ENCODE results near the gene TIMM23. TPM values are rescaled to one million over a fixed set of nuclear protein-coding genes. Genes with fewer than 3 reads are reported as not detected.

Gene TIMM23
- polyA plus RNA-seq, 1 donor, result 52.0 TPM

- no peak for DNase-seq
- Histone ChIP-seq H3K27me3 (ENCODE audit: control insufficient read depth, insufficient read depth, low read length) (no peaks in the 10 kb centered on the region), H3K27ac (ENCODE audit: low read length) (no peak overlapping the region), H3K4me1 (ENCODE audit: control insufficient read depth, insufficient read depth, low read length) (no peaks in the 10 kb centered on the region), H3K9me3 (ENCODE audit: control insufficient read depth, low read depth, low read length) (no peaks in the 10 kb centered on the region), H3K36me3 (ENCODE audit: control insufficient read depth, insufficient read depth, low read length) (peaks cover 85% of the 10 kb centered on the region), H3K4me3 (ENCODE audit: low read length) (no peak overlapping the region)
- no CpG with 5 or more reads among the region's 4 CpGs for WGBS (ENCODE audit: insufficient coverage, low lambda C conversion rate)
Observed at GRCh38 chr10:46005383-46005782, 33.1 kb downstream of the TIMM23 start.

GRCh38 chr10:46006219-46006618 is 33.9 kb downstream of the TIMM23 start:
- H3K4me1 ChIP-seq (ENCODE audit: control insufficient read depth, insufficient read depth, low read length), result no peaks in the 10 kb centered on the region
- no CpG with 5 or more reads among the region's 3 CpGs for WGBS (ENCODE audit: insufficient coverage, low lambda C conversion rate)
- no peaks in the 10 kb centered on the region for H3K9me3 ChIP-seq (ENCODE audit: control insufficient read depth, low read depth, low read length)
- H3K27ac ChIP-seq (ENCODE audit: low read length), result no peak overlapping the region
- peaks cover 87% of the 10 kb centered on the region for H3K36me3 ChIP-seq (ENCODE audit: control insufficient read depth, insufficient read depth, low read length)
- no peaks in the 10 kb centered on the region for H3K27me3 ChIP-seq (ENCODE audit: control insufficient read depth, insufficient read depth, low read length)
- no peak for DNase-seq
- H3K4me3 ChIP-seq (ENCODE audit: low read length), result no peak overlapping the region

- Histone ChIP-seq H3K27ac (ENCODE audit: low read length) (no peak overlapping the region), H3K36me3 (ENCODE audit: control insufficient read depth, insufficient read depth, low read length) (peaks cover 77% of the 10 kb centered on the region), H3K27me3 (ENCODE audit: control insufficient read depth, insufficient read depth, low read length) (no peaks in the 10 kb centered on the region), H3K4me1 (ENCODE audit: control insufficient read depth, insufficient read depth, low read length) (no peaks in the 10 kb centered on the region), H3K9me3 (ENCODE audit: control insufficient read depth, low read depth, low read length) (no peaks in the 10 kb centered on the region), H3K4me3 (ENCODE audit: low read length) (no peak overlapping the region)
- DNase-seq, result no peak
- no CpG with 5 or more reads among the region's 3 CpGs for WGBS (ENCODE audit: insufficient coverage, low lambda C conversion rate)
Observed at GRCh38 chr10:46012746-46013145, 40.5 kb downstream of the TIMM23 start.

GRCh38 chr10:46014206-46014605 is 41.9 kb downstream of the TIMM23 start:
- H3K27me3 ChIP-seq (ENCODE audit: control insufficient read depth, insufficient read depth, low read length), result no peaks in the 10 kb centered on the region
- no peak overlapping the region for H3K27ac ChIP-seq (ENCODE audit: low read length)
- H3K4me1 ChIP-seq (ENCODE audit: control insufficient read depth, insufficient read depth, low read length), result peaks cover 3% of the 10 kb centered on the region
- WGBS (ENCODE audit: insufficient coverage, low lambda C conversion rate), result no CpG with 5 or more reads among the region's 5 CpGs
- no peak for DNase-seq
- no peak overlapping the region for H3K4me3 ChIP-seq (ENCODE audit: low read length)
- H3K36me3 ChIP-seq (ENCODE audit: control insufficient read depth, insufficient read depth, low read length), result peaks cover 63% of the 10 kb centered on the region
- H3K9me3 ChIP-seq (ENCODE audit: control insufficient read depth, low read depth, low read length), result no peaks in the 10 kb centered on the region

- WGBS (ENCODE audit: insufficient coverage, low lambda C conversion rate), result no CpG with 5 or more reads among the region's 5 CpGs
- no peaks in the 10 kb centered on the region for H3K9me3 ChIP-seq (ENCODE audit: control insufficient read depth, low read depth, low read length)
- H3K27ac ChIP-seq (ENCODE audit: low read length), result no peak overlapping the region
- H3K4me1 ChIP-seq (ENCODE audit: control insufficient read depth, insufficient read depth, low read length), result peaks cover 7% of the 10 kb centered on the region
- H3K27me3 ChIP-seq (ENCODE audit: control insufficient read depth, insufficient read depth, low read length), result no peaks in the 10 kb centered on the region
- H3K36me3 ChIP-seq (ENCODE audit: control insufficient read depth, insufficient read depth, low read length), result peaks cover 56% of the 10 kb centered on the region
- no peak overlapping the region for H3K4me3 ChIP-seq (ENCODE audit: low read length)
- peak in 1 of 2 donors; percentile 48 for DNase-seq
Observed at GRCh38 chr10:46014683-46015405, 42.6 kb downstream of the TIMM23 start.

- H3K4me3 ChIP-seq (ENCODE audit: low read length), result no peak overlapping the region
- H3K4me1 ChIP-seq (ENCODE audit: control insufficient read depth, insufficient read depth, low read length), result peaks cover 15% of the 10 kb centered on the region
- no peak overlapping the region for H3K27ac ChIP-seq (ENCODE audit: low read length)
- H3K27me3 ChIP-seq (ENCODE audit: control insufficient read depth, insufficient read depth, low read length), result no peaks in the 10 kb centered on the region
- no peak for DNase-seq
- no CpG with 5 or more reads among the region's 5 CpGs for WGBS (ENCODE audit: insufficient coverage, low lambda C conversion rate)
- no peaks in the 10 kb centered on the region for H3K9me3 ChIP-seq (ENCODE audit: control insufficient read depth, low read depth, low read length)
- peaks cover 44% of the 10 kb centered on the region for H3K36me3 ChIP-seq (ENCODE audit: control insufficient read depth, insufficient read depth, low read length)
Observed at GRCh38 chr10:46016190-46016589, 43.9 kb downstream of the TIMM23 start.

GRCh38 chr10:46016811-46017210 is 44.5 kb downstream of the TIMM23 start:
- H3K27me3 ChIP-seq (ENCODE audit: control insufficient read depth, insufficient read depth, low read length), result no peaks in the 10 kb centered on the region
- H3K9me3 ChIP-seq (ENCODE audit: control insufficient read depth, low read depth, low read length), result no peaks in the 10 kb centered on the region
- peaks cover 39% of the 10 kb centered on the region for H3K36me3 ChIP-seq (ENCODE audit: control insufficient read depth, insufficient read depth, low read length)
- H3K4me3 ChIP-seq (ENCODE audit: low read length), result no peak overlapping the region
- H3K4me1 ChIP-seq (ENCODE audit: control insufficient read depth, insufficient read depth, low read length), result peaks cover 17% of the 10 kb centered on the region
- 100% methylated on average over 1 of the region's 1 CpG for WGBS (ENCODE audit: insufficient coverage, low lambda C conversion rate)
- no peak for DNase-seq
- H3K27ac ChIP-seq (ENCODE audit: low read length), result no peak overlapping the region

GRCh38 chr10:46017733-46018132 is 45.4 kb downstream of the TIMM23 start:
- WGBS (ENCODE audit: insufficient coverage, low lambda C conversion rate), result 100% methylated on average over 1 of the region's 2 CpGs
- Histone ChIP-seq H3K27ac (ENCODE audit: low read length) (no peak overlapping the region), H3K9me3 (ENCODE audit: control insufficient read depth, low read depth, low read length) (no peaks in the 10 kb centered on the region), H3K36me3 (ENCODE audit: control insufficient read depth, insufficient read depth, low read length) (peaks cover 34% of the 10 kb centered on the region), H3K27me3 (ENCODE audit: control insufficient read depth, insufficient read depth, low read length) (no peaks in the 10 kb centered on the region), H3K4me1 (ENCODE audit: control insufficient read depth, insufficient read depth, low read length) (peaks cover 17% of the 10 kb centered on the region), H3K4me3 (ENCODE audit: low read length) (no peak overlapping the region)
- DNase-seq, result no peak

GRCh38 chr10:46018453-46019176 is 46.3 kb downstream of the TIMM23 start:
- peaks cover 27% of the 10 kb centered on the region for H3K36me3 ChIP-seq (ENCODE audit: control insufficient read depth, insufficient read depth, low read length)
- H3K4me1 ChIP-seq (ENCODE audit: control insufficient read depth, insufficient read depth, low read length), result peaks cover 19% of the 10 kb centered on the region
- H3K4me3 ChIP-seq (ENCODE audit: low read length), result no peak overlapping the region
- peaks cover 4% of the 10 kb centered on the region for H3K9me3 ChIP-seq (ENCODE audit: control insufficient read depth, low read depth, low read length)
- DNase-seq, result no peak
- H3K27ac ChIP-seq (ENCODE audit: low read length), result no peak overlapping the region
- no peaks in the 10 kb centered on the region for H3K27me3 ChIP-seq (ENCODE audit: control insufficient read depth, insufficient read depth, low read length)
- WGBS (ENCODE audit: insufficient coverage, low lambda C conversion rate), result 100% methylated on average over 1 of the region's 2 CpGs

GRCh38 chr10:46019177-46019528 is 46.9 kb downstream of the TIMM23 start:
- no peak overlapping the region for H3K4me3 ChIP-seq (ENCODE audit: low read length)
- no peak for DNase-seq
- H3K4me1 ChIP-seq (ENCODE audit: control insufficient read depth, insufficient read depth, low read length), result peaks cover 24% of the 10 kb centered on the region

More at GRCh38 chr10:46019177-46019528, 46.9 kb downstream of the TIMM23 start:
- Histone ChIP-seq H3K27me3 (ENCODE audit: control insufficient read depth, insufficient read depth, low read length) (no peaks in the 10 kb centered on the region), H3K27ac (ENCODE audit: low read length) (peak overlapping the region; percentile 3), H3K36me3 (ENCODE audit: control insufficient read depth, insufficient read depth, low read length) (peaks cover 22% of the 10 kb centered on the region), H3K9me3 (ENCODE audit: control insufficient read depth, low read depth, low read length) (peaks cover 4% of the 10 kb centered on the region)
- 60% methylated on average over 1 of the region's 3 CpGs for WGBS (ENCODE audit: insufficient coverage, low lambda C conversion rate)
